Measurements from ENCODE around the gene ATP2B3.

GRCh38 chrX:153523269-153523668 lies 5.8 kb downstream of the ATP2B3 start:
- TF ChIP-seq POLR2A (IDR thresholded peaks at IDR 0.05) (no peak), CTCF (IDR thresholded peaks at IDR 0.05) (no peak), EP300 (IDR thresholded peaks at IDR 0.05) (no peak), POLR2AphosphoS5 (IDR thresholded peaks at IDR 0.05) (no peak)
